DOHH2 (cell line): ENCODE data around the gene EGFLAM.
"Not testable (repeated sequence)": the region's sequence is repeated elsewhere in the genome, so short reads cannot be mapped to it uniquely, and the experiment has no call there.

Experiments used
- H3F3A ChIP-seq: fragments of 200-600 bp; sonication (generic), shearing (Covaris generic); 2 replicates; pipeline ENCODE4 v1.6.0; 2016; ENCODE audit warnings: antibody characterized with exemption, mild to moderate bottlenecking; ENCODE audit not compliant: control insufficient read depth, insufficient read depth
- H3K27ac ChIP-seq: fragments of 200-600 bp; sonication (generic); 2 replicates; pipeline ENCODE4 v1.5.1; 2014; ENCODE audit warnings: low read depth, mild to moderate bottlenecking, low read length, moderate library complexity
- H3K27me3 ChIP-seq: fragments of 200-600 bp; sonication (generic); 2 replicates; pipeline ENCODE4 v1.6.1; 2014; ENCODE audit warnings: mild to moderate bottlenecking, low read length, mixed read lengths; ENCODE audit not compliant: control insufficient read depth
- H3K36me3 ChIP-seq: fragments of 200-600 bp; sonication (generic); 2 replicates; pipeline ENCODE4 v1.6.1; 2014; ENCODE audit warnings: mild to moderate bottlenecking, low read length, moderate library complexity, mixed read lengths; ENCODE audit not compliant: control insufficient read depth
- H3K4me1 ChIP-seq: fragments of 200-600 bp; sonication (generic); 2 replicates; pipeline ENCODE4 v1.6.1; 2014; ENCODE audit warnings: mild to moderate bottlenecking, low read length, mixed read lengths; ENCODE audit not compliant: control insufficient read depth
- H3K4me2 ChIP-seq: fragments of 200-600 bp; sonication (generic); 2 replicates; pipeline ENCODE4 v1.6.0; 2014; ENCODE audit warnings: mild to moderate bottlenecking, low read length, moderate library complexity
- H3K4me3 ChIP-seq: fragments of 200-600 bp; sonication (generic); 2 replicates; pipeline ENCODE4 v1.5.1; 2014; ENCODE audit warnings: mild to moderate bottlenecking, low read length, mixed read lengths
- H3K79me2 ChIP-seq: fragments of 200-600 bp; sonication (generic); 2 replicates; pipeline ENCODE4 v1.6.1; 2014; ENCODE audit warnings: mild to moderate bottlenecking, low read length, mixed read lengths; ENCODE audit not compliant: control insufficient read depth
- H3K9me2 ChIP-seq: fragments of 200-600 bp; sonication (generic); replicated peaks from 2 replicates; pipeline ENCODE4 v1.6.1; 2014; ENCODE audit warnings: mild to moderate bottlenecking, low read length, mixed read lengths; ENCODE audit not compliant: control insufficient read depth
- H3K9me3 ChIP-seq: fragments of 200-600 bp; sonication (generic); 2 replicates; pipeline ENCODE4 v1.6.1; 2014; ENCODE audit warnings: antibody characterized with exemption, low read length, mixed read lengths; ENCODE audit not compliant: control insufficient read depth, insufficient read depth
- H4K20me1 ChIP-seq: fragments of 200-600 bp; sonication (generic); 2 replicates; pipeline ENCODE4 v1.6.0; 2014; ENCODE audit warnings: low read depth, mild to moderate bottlenecking, antibody characterized with exemption, low read length, moderate library complexity; ENCODE audit not compliant: control insufficient read depth, insufficient read depth
- CTCF ChIP-seq: fragments of 200-600 bp; sonication (generic); IDR thresholded peaks from one replicate; pipeline ENCODE4 v1.5.1; 2014; ENCODE audit warnings: antibody characterized with exemption, mild to moderate bottlenecking, low read depth, low read length; ENCODE audit not compliant: poor library complexity, severe bottlenecking
- EZH2phosphoT487 ChIP-seq: fragments of 200-600 bp; sonication (generic); IDR thresholded peaks from 2 replicates; pipeline ENCODE4 v1.6.1; 2017; ENCODE audit warnings: borderline replicate concordance, mild to moderate bottlenecking, antibody characterized with exemption, low read length, moderate library complexity, mixed read lengths

Gene EGFLAM

GRCh38 chr5:38331831-38332230 is 73.5 kb downstream of the EGFLAM start:
- H4K20me1 ChIP-seq: no peaks in the 10 kb centered on the region
- no peak overlapping the region for H3K4me2 ChIP-seq
- TF ChIP-seq EZH2phosphoT487 (no peak), CTCF (no peak)
- no peak overlapping the region for H3K4me3 ChIP-seq
- no peaks in the 10 kb centered on the region for H3K9me3 ChIP-seq
- no peaks in the 10 kb centered on the region for H3K79me2 ChIP-seq
- H3K27me3 ChIP-seq: no peaks in the 10 kb centered on the region
- no peaks in the 10 kb centered on the region for H3K9me2 ChIP-seq
- no peaks in the 10 kb centered on the region for H3F3A ChIP-seq
- H3K27ac ChIP-seq: no peak overlapping the region
- H3K36me3 ChIP-seq: no peaks in the 10 kb centered on the region
- no peaks in the 10 kb centered on the region for H3K4me1 ChIP-seq

GRCh38 chr5:38333181-38333580 is 74.8 kb downstream of the EGFLAM start:
- H3K36me3 ChIP-seq, H3K9me2 ChIP-seq, H3K79me2 ChIP-seq, H3K9me3 ChIP-seq, H3K4me1 ChIP-seq, H3K4me2 ChIP-seq, H3F3A ChIP-seq, H3K27ac ChIP-seq, H3K4me3 ChIP-seq, H3K27me3 ChIP-seq, H4K20me1 ChIP-seq: not testable (repeated sequence)

GRCh38 chr5:38338455-38338854 is 80.1 kb downstream of the EGFLAM start:
- Histone ChIP-seq H3K27me3 (no peaks in the 10 kb centered on the region), H3K9me3 (no peaks in the 10 kb centered on the region), H3K4me1 (no peaks in the 10 kb centered on the region), H3K36me3 (no peaks in the 10 kb centered on the region), H3K4me2 (no peak overlapping the region), H3F3A (no peaks in the 10 kb centered on the region), H3K27ac (no peak overlapping the region), H3K4me3 (no peak overlapping the region), H4K20me1 (no peaks in the 10 kb centered on the region), H3K79me2 (no peaks in the 10 kb centered on the region), H3K9me2 (no peaks in the 10 kb centered on the region)
- TF ChIP-seq EZH2phosphoT487 (no peak), CTCF (no peak)

- H3K27me3 ChIP-seq: no peaks in the 10 kb centered on the region
- no peak overlapping the region for H3K4me2 ChIP-seq
- no peak for TF ChIP-seq EZH2phosphoT487
- no peak for TF ChIP-seq CTCF
These were observed 81.1 kb downstream of the EGFLAM start for GRCh38 chr5:38339446-38339845.

More at GRCh38 chr5:38339446-38339845, 81.1 kb downstream of the EGFLAM start:
- no peaks in the 10 kb centered on the region for H3K9me2 ChIP-seq
- no peaks in the 10 kb centered on the region for H3K36me3 ChIP-seq
- H3K4me1 ChIP-seq: no peaks in the 10 kb centered on the region
- H3K9me3 ChIP-seq: no peaks in the 10 kb centered on the region
- H3K27ac ChIP-seq: no peak overlapping the region
- no peaks in the 10 kb centered on the region for H3F3A ChIP-seq
- no peaks in the 10 kb centered on the region for H3K79me2 ChIP-seq
- H4K20me1 ChIP-seq: no peaks in the 10 kb centered on the region
- H3K4me3 ChIP-seq: no peak overlapping the region
